GM19193 (cell line): ENCODE measurements around the gene INPP4B.

Experiments used
- POLR2A ChIP-seq: IDR thresholded peaks from 4 replicates; pipeline ENCODE4 v1.6.1; 2011; ENCODE audit not compliant: insufficient read depth, insufficient read length; ENCODE audit errors: extremely low read depth

INPP4B gene

GRCh38 chr4:142846108-142846728 is at the start of gene INPP4B:
INPP4B (minus strand) TSS chr4:142846301.
- TF ChIP-seq POLR2A = no peak

DNA sequence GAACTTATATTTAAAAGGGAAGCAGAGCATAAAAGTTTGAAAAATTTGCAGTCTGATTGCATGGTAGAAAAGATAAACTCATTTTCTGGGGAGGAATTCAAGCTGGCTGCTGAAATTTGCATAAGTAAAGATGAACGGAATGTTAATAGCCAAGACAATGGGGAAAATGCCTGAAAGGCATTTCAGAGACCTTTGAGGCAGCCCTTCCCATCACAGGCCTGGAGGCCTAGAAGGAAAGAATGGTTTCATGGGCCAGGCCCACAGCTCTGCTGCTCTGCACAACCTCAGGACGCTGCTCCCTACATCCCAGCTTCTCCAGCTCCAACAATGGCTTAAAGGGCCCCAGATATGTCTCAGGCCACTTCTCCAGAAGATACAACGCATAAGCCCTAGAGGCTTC is 46.9 kb upstream of the INPP4B start:
- TF ChIP-seq POLR2A = no peak

DNA sequence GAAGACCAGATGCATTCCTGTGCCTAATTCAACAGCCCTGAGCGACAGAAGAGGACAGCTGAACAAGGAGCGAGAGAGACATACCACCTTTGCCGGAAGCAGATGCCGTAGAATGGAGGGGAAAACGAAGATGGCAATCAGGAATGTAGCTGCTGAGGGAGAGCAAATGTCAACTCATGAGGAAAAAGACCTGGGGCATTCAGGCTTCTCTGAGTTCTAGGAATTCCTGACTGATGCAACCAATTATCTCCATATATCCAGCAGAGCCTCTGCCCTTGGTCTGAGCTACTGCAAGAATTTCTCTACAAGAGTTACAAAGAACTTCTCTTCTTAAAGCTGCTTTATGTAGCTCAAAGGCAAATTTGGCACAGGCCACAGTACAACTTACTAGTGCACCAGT is 40.5 kb upstream of the INPP4B start:
- TF ChIP-seq POLR2A = no peak

DNA sequence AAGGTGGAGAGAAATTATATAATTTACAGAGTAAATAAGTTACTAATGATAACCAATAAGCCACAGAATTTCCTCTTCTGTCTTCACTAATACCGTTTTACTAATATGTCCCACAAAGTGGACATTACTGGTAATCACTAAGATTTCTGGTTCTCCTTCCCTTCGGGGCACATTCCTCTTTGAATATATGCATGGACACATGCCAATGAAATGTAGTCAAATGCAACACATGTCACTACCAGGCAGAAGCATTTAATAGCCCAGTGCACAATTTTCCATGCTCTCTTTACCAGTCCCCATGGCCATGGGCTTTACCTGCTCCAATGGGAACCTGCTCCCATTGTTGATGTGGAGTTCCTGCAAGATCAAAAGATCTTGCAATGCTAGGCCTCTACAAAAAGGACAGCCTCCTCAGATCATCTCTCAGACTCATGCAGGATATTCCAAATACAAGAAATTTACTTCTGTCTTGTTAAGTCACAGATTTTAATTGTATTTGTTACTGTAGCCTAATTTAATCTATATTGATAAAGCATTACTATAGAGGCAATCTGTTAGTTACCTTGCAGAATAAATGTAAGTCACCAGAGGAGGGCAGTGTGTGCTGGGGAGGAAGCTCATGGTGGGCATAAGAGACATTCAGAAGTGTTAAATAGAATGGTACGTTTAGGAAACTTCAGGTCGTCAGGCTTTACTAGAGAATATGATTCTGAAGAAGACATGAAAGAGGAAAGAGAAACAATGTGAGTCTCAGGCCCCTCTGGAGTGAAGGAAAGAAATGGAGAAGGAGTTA is 37.1 kb upstream of the INPP4B start:
- no peak for TF ChIP-seq POLR2A

GRCh38 chr4:142882159-142882558 is 36.1 kb upstream of the INPP4B start:
- no peak for TF ChIP-seq POLR2A

GRCh38 chr4:142881331-142881730 is 35.2 kb upstream of the INPP4B start:
- TF ChIP-seq POLR2A = no peak

- TF ChIP-seq POLR2A = no peak
Observed at GRCh38 chr4:142875117-142875516, 29.0 kb upstream of the INPP4B start.

DNA sequence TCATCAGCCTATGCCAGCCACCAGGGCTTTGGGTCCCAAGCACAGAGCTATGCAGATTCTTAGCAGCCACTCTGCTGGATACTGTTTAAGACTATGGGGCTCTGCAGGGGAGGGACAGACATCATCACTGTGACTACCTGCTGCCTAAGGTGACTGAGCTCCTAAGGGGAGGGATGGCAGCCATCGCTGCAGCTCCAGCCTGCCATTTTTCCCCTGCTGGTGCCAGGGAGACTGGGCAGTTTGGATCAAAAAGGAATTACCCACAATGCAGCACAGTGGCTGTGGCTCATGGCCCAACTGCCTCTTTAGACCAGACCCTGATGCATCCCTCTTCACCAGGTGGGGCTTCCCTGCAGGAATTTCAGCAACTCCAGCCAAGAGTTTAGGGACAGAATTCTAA is 28.6 kb upstream of the INPP4B start:
- TF ChIP-seq POLR2A = no peak

DNA sequence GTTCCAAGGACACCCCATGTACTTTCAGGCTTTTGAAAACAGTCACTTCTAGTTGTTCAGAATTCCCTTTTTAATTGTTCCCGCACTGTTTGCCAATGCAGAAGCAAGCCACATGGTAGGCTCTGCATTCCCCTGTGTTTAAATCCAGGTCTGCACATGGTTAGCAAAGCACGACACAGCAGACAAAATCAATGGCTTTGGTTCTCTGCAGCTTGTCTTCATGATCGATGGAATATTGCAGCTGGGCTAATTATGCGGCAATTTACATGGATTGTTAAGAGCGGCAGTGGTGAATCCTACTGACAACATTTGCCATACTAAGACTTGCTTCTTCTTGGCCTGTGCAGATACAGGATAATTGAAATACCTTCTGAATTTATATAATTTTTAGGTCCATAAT is 20.6 kb upstream of the INPP4B start:
- TF ChIP-seq POLR2A = no peak

DNA sequence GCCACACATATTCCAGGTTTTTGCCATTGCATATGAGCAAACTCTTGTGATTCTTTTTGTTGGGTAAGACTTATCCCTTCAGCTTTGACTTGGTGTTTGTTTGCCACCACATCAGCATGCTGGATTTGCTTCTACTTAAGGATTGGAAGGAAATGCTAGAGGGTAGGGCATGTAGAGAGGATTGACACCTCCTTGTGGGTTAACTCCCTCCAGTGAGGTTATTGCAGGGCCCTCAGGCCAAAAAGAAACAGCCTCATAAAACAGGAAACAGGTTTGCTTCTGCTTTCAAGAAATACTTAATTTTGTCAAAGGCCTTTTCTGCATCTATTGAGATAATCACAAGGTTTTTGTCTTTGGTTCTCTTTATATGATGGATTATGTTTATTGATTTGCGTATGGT is 15.2 kb upstream of the INPP4B start:
- TF ChIP-seq POLR2A = no peak

DNA sequence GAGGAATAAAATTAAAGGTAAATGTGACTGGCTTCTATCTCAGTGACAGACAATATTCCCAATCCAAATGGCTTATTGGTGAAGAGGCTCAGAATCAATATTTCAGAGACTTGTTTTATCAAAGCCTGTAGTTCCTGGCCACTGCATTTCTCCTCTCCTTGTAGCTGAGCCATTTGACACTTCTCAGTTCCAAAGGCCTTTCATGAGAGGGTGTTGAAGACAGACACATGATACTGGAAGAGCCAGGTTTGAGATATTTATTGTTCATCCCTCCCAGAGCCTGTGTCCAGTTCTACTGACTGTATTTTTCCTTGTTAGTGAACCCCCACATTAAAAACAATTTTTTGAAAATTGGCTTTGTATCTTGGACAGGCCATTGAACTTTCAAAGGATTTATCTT is 12.9 kb upstream of the INPP4B start:
- no peak for TF ChIP-seq POLR2A

DNA sequence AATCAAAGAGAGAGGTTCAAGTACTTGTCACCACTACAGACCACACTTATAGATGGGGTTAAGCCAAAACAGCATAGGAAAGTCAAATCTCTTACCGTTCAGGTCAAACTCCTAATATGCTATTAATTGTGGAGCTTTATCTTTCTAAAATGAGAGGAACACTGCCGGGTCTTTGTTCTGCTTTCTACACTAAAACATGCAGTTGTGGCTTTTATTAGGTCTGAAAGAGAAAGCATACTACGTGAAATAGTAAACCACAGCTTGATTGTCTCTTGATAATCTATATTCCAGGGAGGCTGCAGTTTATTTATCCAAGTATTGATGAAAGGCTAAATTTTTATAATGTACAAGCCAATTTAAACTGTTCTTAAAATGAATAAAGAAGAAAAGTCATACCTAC is 12.3 kb upstream of the INPP4B start:
- no peak for TF ChIP-seq POLR2A

GRCh38 chr4:142856576-142856975 is 10.5 kb upstream of the INPP4B start:
- no peak for TF ChIP-seq POLR2A

- TF ChIP-seq POLR2A = no peak
Observed at GRCh38 chr4:142850478-142850877, 4.4 kb upstream of the INPP4B start.

- no peak for TF ChIP-seq POLR2A
Observed at GRCh38 chr4:142846729-142847596, 862 bp upstream of the INPP4B start.
